Stimulated activated CD8-positive, alpha-beta memory T cell treated with anti-CD3 and anti-CD28 coated beads, Interleukin-15, amount 100 ng/mL, for 1 hour (primary cell): Measurements from ENCODE around the gene CD81.
A peak's percentile ranks its signal among the peaks of the same experiment; 100 is the strongest.

Experiments
- DNase-seq: peaks from one replicate; pipeline ENCODE4 v3.0.0-alpha.2; 2020; ENCODE audit warnings: low read depth

CD81 gene

GRCh38 chr11:2421996-2422395, 44.9 kb downstream of the CD81 start:
- DNase-seq, result no peak

GRCh38 chr11:2422461-2423156, 45.5 kb downstream of the CD81 start:
- DNase-seq, result no peak

GRCh38 chr11:2423157-2424025, 46.3 kb downstream of the CD81 start:
- no peak for DNase-seq

- no peak for DNase-seq
Measured at GRCh38 chr11:2424811-2425495, 47.8 kb downstream of the CD81 start.

GRCh38 chr11:2425506-2425905, 48.4 kb downstream of the CD81 start:
- no peak for DNase-seq

- no peak for DNase-seq
Measured at GRCh38 chr11:2426221-2426620, 49.1 kb downstream of the CD81 start.

- no peak for DNase-seq
Measured at GRCh38 chr11:2426826-2427521, 49.9 kb downstream of the CD81 start.

GRCh38 chr11:2427721-2428321, 50.7 kb downstream of the CD81 start:
- DNase-seq, result no peak

GRCh38 chr11:2428322-2428795, 51.2 kb downstream of the CD81 start:
- peak; percentile 78 for DNase-seq

GRCh38 chr11:2431395-2431794, 54.3 kb downstream of the CD81 start:
- no peak for DNase-seq

- DNase-seq, result no peak
Measured at GRCh38 chr11:2432171-2432621, 55.1 kb downstream of the CD81 start.

- DNase-seq, result no peak
Measured at GRCh38 chr11:2432628-2433071, 55.5 kb downstream of the CD81 start.

GRCh38 chr11:2433106-2433925, 56.2 kb downstream of the CD81 start:
- DNase-seq, result no peak

GRCh38 chr11:2434008-2434407, 56.9 kb downstream of the CD81 start:
- DNase-seq, result no peak

- DNase-seq, result no peak
Measured at GRCh38 chr11:2434506-2435255, 57.6 kb downstream of the CD81 start.

- DNase-seq, result no peak
Measured at GRCh38 chr11:2435288-2436012, 58.3 kb downstream of the CD81 start.

- no peak for DNase-seq
Measured at GRCh38 chr11:2436013-2436520, 59.0 kb downstream of the CD81 start.

GRCh38 chr11:2436521-2437031, 59.5 kb downstream of the CD81 start:
- DNase-seq, result no peak

- DNase-seq, result no peak
Measured at GRCh38 chr11:2437516-2437915, 60.4 kb downstream of the CD81 start.
